Nephron progenitor cell (in vitro differentiated cells): ENCODE results near the gene NEURL1.

Experiments
- DNase-seq: peaks from one replicate; pipeline ENCODE4 v3.0.0; 2021
- H3K27ac Mint-ChIP-seq: 2 replicates; pipeline ENCODE4 v1.8.0; 2021; ENCODE audit warnings: mild to moderate bottlenecking, moderate library complexity, mixed read lengths
- H3K27me3 Mint-ChIP-seq: 2 replicates; pipeline ENCODE4 v1.8.0; 2021; ENCODE audit warnings: mild to moderate bottlenecking, low read depth, mixed read lengths; ENCODE audit not compliant: poor library complexity
- H3K36me3 Mint-ChIP-seq: 2 replicates; pipeline ENCODE4 v1.8.0; 2021; ENCODE audit warnings: low read depth, mixed read lengths
- H3K4me1 Mint-ChIP-seq: 2 replicates; pipeline ENCODE4 v1.8.0; 2021; ENCODE audit warnings: mixed read lengths
- H3K4me3 Mint-ChIP-seq: 2 replicates; pipeline ENCODE4 v1.8.0; 2021; ENCODE audit warnings: mild to moderate bottlenecking, moderate library complexity, mixed read lengths
- H3K9me3 Mint-ChIP-seq: 2 replicates; pipeline ENCODE4 v1.8.0; 2021; ENCODE audit warnings: mild to moderate bottlenecking, moderate library complexity, mixed read lengths
- CTCF ChIP-seq: fragments of 200-600 bp; sonication (generic); IDR thresholded peaks from 2 replicates; pipeline ENCODE4 v1.5.0; 2021; ENCODE audit warnings: antibody characterized with exemption

The NEURL1 gene

GRCh38 chr10:103598654-103599115, 105.2 kb downstream of the NEURL1 start:
- peaks cover 7% of the 10 kb centered on the region for H3K27me3 Mint-ChIP-seq
- H3K36me3 Mint-ChIP-seq: peaks cover 22% of the 10 kb centered on the region
- no peak overlapping the region for H3K27ac Mint-ChIP-seq
- peak; percentile 72 for DNase-seq
- no peak overlapping the region for H3K4me3 Mint-ChIP-seq
- TF ChIP-seq CTCF: peak; percentile 55
- H3K9me3 Mint-ChIP-seq: no peaks in the 10 kb centered on the region
- peaks cover 48% of the 10 kb centered on the region for H3K4me1 Mint-ChIP-seq

DNA sequence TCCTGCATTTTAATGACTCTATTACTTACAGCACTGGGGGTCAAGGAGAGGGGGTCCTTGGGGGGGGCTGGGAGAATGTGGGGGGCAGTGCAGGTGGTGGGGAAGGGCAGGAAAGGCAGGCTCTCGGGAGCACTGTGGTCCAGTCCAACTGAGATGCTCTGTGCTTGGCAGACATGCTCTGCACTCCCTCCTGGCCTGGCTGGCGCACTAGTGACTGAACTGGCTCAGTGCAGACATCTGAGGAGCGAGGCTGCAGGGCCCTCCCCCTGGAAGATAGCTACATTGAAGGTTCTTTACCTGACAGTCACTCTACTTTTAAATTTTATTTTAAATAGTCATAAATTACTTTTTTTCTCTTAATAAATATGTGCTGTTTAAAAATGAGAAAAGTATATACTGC, 105.7 kb downstream of the NEURL1 start:
- no peaks in the 10 kb centered on the region for H3K9me3 Mint-ChIP-seq

GRCh38 chr10:103599907-103600306, 106.4 kb downstream of the NEURL1 start:
- H3K9me3 Mint-ChIP-seq: no peaks in the 10 kb centered on the region
- no peak for DNase-seq
- TF ChIP-seq CTCF: no peak
- H3K4me1 Mint-ChIP-seq: peaks cover 40% of the 10 kb centered on the region
- peaks cover 10% of the 10 kb centered on the region for H3K27me3 Mint-ChIP-seq
- no peak overlapping the region for H3K27ac Mint-ChIP-seq
- peaks cover 34% of the 10 kb centered on the region for H3K36me3 Mint-ChIP-seq
- no peak overlapping the region for H3K4me3 Mint-ChIP-seq

More for the DNA sequence above, 105.7 kb downstream of the NEURL1 start:
- peaks cover 10% of the 10 kb centered on the region for H3K27me3 Mint-ChIP-seq
- no peak overlapping the region for H3K27ac Mint-ChIP-seq
- TF ChIP-seq CTCF: no peak
- H3K4me3 Mint-ChIP-seq: no peak overlapping the region
- DNase-seq: no peak
- peaks cover 27% of the 10 kb centered on the region for H3K36me3 Mint-ChIP-seq
- H3K4me1 Mint-ChIP-seq: peaks cover 45% of the 10 kb centered on the region

DNA sequence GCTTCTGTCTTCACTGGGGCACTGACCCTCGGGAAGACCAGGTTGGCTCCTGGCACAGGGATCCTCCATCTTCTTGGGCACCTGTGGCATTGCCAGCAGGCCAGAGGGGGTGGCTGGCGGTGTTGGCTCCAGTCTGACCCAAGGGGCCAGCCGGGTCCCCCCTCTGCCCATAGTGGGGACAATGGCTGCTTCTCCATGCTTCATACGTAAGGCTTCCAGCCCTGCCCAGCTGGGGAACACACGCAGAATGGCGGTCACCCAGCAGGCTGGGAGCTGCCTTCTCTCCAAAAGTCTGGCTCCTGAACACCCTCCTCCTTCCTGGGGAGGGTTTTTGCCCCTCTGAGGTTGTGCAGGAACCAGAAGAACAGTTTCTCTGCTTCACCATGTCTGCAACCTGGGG, 106.8 kb downstream of the NEURL1 start:
- no peaks in the 10 kb centered on the region for H3K9me3 Mint-ChIP-seq
- peaks cover 40% of the 10 kb centered on the region for H3K4me1 Mint-ChIP-seq
- no peak overlapping the region for H3K27ac Mint-ChIP-seq

DNA sequence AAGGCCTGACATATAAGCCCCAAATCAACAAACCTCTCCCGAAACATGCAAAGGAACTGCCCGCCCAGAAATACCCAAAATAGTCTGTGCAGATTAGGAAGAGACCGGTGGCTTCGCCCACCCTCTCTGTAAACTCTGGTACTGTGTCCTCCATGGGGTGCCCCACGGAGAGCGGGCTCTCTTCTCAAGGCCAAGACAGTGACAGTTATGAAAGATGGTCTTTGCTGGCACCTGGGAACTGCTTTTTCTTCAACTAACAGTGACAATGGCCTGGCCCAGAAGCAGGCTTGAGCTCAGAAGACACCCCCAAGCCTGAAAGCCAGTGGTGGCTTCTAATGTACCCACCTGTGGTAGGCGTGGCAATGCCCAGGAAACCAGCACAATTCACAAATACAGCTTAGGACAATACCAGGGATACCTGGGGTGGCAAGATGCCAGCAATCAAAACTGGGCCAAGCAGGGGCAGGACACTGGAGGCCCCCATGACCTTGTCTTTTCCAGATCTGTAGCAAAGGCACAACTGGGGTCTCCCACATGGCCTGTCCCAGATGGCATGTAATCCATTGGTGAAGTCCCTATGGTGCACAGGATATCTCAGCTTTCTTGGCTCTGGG, 107.6 kb downstream of the NEURL1 start:
- Mint-ChIP-seq H3K36me3 (peaks cover 44% of the 10 kb centered on the region), H3K9me3 (peaks cover 5% of the 10 kb centered on the region), H3K27ac (peak overlapping the region; percentile 30), H3K4me1 (peaks cover 40% of the 10 kb centered on the region), H3K4me3 (no peak overlapping the region), H3K27me3 (peaks cover 8% of the 10 kb centered on the region)
- no peak for DNase-seq
- no peak for TF ChIP-seq CTCF

More for the DNA sequence above, 106.8 kb downstream of the NEURL1 start:
- Mint-ChIP-seq H3K4me3 (no peak overlapping the region), H3K27me3 (peaks cover 10% of the 10 kb centered on the region), H3K36me3 (peaks cover 37% of the 10 kb centered on the region)
- no peak for DNase-seq
- TF ChIP-seq CTCF: no peak
